NOMO-1 (cell line): ENCODE data around the gene CYP4F11.
A peak's percentile ranks its signal among the peaks of the same experiment; 100 is the strongest.
"Not testable (repeated sequence)": the region's sequence is repeated elsewhere in the genome, so short reads cannot be mapped to it uniquely, and the experiment has no call there.

ENCODE experiments used
- DNase-seq, 2 experiments: peaks; one replicate each; lab custom pipeline; 2025; ENCODE audit not compliant: unreplicated experiment in 2 of 2; lab: John Stamatoyannopoulos, UW

Gene CYP4F11

GRCh38 chr19:15885919-15886318 lies 48.4 kb downstream of the CYP4F11 start:
- DNase-seq: no peak

GRCh38 chr19:15885167-15885566 lies 49.2 kb downstream of the CYP4F11 start:
- DNase-seq: no peak

DNA sequence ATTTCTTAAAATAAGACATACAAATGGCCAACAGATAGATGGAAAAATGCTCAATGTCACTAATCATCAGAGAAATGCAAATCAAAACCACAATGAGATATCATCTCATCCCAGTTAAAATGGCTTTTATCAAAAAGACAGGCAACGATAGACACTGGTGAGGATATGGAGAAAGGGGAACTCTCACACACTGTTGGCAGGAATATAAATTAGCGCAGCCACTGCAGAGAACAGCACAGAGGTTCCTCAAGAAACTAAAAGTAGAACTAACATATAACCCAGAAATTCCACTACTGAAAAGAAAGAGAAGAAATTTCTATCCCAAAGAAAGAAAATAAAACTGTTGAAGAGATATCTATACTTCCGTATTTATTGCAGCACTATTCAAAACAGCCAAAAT lies 51.0 kb downstream of the CYP4F11 start:
- peak in 1 of 2 experiments; percentile 70 for DNase-seq

DNA sequence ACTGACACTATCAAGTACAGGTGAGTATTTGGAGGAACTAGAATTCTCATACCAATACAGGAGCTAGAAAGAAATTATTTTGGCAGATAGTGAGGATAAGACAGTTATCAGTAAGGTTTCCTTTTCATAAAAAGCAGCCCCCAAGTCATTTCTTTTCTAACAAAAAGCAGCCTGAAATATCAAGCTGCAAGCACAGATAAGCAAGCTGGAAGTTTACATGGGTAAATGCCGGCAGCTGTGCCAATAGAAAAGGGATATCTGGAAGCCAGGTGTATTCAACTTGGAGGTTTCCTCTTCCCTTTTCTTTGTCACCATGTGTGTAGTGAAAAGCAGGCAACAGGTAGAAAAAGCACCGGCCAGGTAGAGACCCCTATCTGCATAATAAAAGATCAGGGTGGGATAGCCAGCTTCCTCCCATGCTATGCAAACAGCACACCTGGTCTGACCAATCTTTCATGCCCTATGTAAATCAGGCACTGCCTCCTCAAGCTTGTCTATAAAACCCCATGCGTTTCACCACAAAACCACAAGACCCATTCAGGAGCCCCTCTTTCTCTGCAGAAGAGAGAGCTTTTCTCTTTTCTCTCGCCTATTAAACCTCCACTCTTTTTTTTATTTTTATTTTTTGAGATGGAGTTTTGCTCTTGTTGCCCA lies 59.4 kb downstream of the CYP4F11 start:
- DNase-seq: no peak

- DNase-seq: not testable (repeated sequence)
Measured at GRCh38 chr19:15873771-15874170, 60.6 kb downstream of the CYP4F11 start.

GRCh38 chr19:15871570-15871969 lies 62.8 kb downstream of the CYP4F11 start:
- no peak for DNase-seq

DNA sequence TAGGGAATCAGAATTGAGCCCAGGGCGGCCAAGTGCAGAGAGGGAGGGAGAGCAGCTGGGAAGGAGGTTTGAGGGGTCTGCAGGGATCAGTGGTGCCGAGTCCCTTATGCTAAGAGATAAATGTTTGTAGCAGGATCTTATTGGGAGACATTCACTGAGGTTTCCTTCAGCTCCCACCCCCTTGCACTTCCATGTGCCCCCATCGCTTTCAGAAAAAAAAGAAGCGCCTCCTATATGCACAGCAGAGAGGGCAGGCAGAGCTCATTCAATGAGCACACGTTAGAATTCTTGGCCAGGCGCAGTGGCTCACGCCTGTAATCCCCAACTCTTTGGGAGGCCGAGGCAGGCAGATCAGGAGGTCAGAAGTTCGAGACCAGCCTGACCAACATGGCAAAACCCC lies 64.5 kb downstream of the CYP4F11 start:
- peak; percentile 26 to 42 for DNase-seq

GRCh38 chr19:15869109-15869555 lies 65.2 kb downstream of the CYP4F11 start:
- peak; percentile 96 to 99 for DNase-seq

GRCh38 chr19:15866636-15867035 lies 67.7 kb downstream of the CYP4F11 start:
- DNase-seq: peak in 1 of 2 experiments; percentile 51

- no peak for DNase-seq
Measured at GRCh38 chr19:15864824-15865223, 69.5 kb downstream of the CYP4F11 start.

DNA sequence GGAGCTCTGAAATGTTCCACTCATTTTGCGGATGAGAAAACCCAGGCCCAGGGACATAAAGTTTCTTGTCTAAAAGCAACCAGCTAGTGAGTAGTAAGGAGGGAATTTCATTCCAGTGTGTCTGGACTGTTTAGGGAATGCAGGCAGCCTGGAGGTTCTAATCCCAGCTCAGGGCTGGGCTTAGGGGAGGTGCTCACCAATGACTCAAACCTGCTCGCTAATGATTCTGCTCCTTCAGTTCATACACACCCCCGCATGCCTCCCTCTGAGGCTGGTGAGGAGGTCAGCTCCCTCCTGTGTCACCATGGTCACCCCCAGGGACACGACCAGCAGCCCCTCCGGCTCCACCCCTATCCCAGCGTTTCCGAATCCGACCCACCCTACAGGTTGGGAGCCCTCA lies 71.1 kb downstream of the CYP4F11 start:
- no peak for DNase-seq

- DNase-seq: no peak
Measured at GRCh38 chr19:15862444-15862843, 71.9 kb downstream of the CYP4F11 start.
